PC-9 (cell line): ENCODE measurements around the gene LRRC30. TPM values are rescaled to one million over a fixed set of nuclear protein-coding genes. Genes with fewer than 3 reads are reported as not detected.

Source experiments
- BruUV-seq: library from RNA; stranded (reverse); fragments of 400-500 nt; replicated peaks from 2 replicates; lab custom pipeline; 2021; lab: Mats Ljungman, UMichigan
- CTCF ChIA-PET: fragments of 300-600 bp; sonication (Branson Sonifier 250); formaldehyde crosslinking; loops from one replicate; lab custom pipeline; 2022; ENCODE audit warnings: antibody characterized with exemption; lab: Charles Lee
- POLR2A ChIA-PET: fragments of 300-600 bp; sonication (Branson Sonifier 250); formaldehyde crosslinking; loops from one replicate; lab custom pipeline; 2022; ENCODE audit warnings: antibody characterized with exemption; ENCODE audit not compliant: unreplicated experiment; lab: Charles Lee
- DNase-seq, 2 experiments: peaks; one replicate each; pipeline versions ENCODE4 v3.0.0 to v3.0.0-alpha.2; 2015 to 2022; ENCODE audit warnings: mixed read lengths in 1 of 2
- H2AFZ ChIP-seq: fragments of 200-600 bp; sonication (generic); 2 replicates; pipeline ENCODE4 v1.8.1; 2017; ENCODE audit warnings: antibody characterized with exemption
- H3F3A ChIP-seq: fragments of 200-600 bp; sonication (generic); 2 replicates; pipeline ENCODE4 v1.8.1; 2017; ENCODE audit warnings: antibody characterized with exemption, mild to moderate bottlenecking, low read depth; ENCODE audit not compliant: insufficient read depth
- H3K27ac ChIP-seq: fragments of 200-600 bp; sonication (generic); 2 replicates; pipeline ENCODE4 v1.6.1; 2016; ENCODE audit warnings: mixed run types
- H3K27me3 ChIP-seq: fragments of 200-600 bp; sonication (generic); 2 replicates; pipeline ENCODE4 v1.6.1; 2016; ENCODE audit warnings: low read depth, mixed run types; ENCODE audit not compliant: insufficient read depth
- H3K36me3 ChIP-seq: fragments of 200-600 bp; sonication (generic); 2 replicates; pipeline ENCODE4 v1.6.1; 2016; ENCODE audit warnings: low read depth, mixed run types
- H3K4me1 ChIP-seq: fragments of 200-600 bp; sonication (generic); replicated peaks from 2 replicates; pipeline ENCODE4 v1.6.1; 2016; ENCODE audit warnings: mixed run types; ENCODE audit not compliant: insufficient read depth
- H3K4me2 ChIP-seq: fragments of 200-600 bp; sonication (generic); 2 replicates; pipeline ENCODE4 v1.6.1; 2017; ENCODE audit warnings: mixed run types
- H3K4me3 ChIP-seq: fragments of 200-600 bp; sonication (generic); 2 replicates; pipeline ENCODE4 v1.6.1; 2016; ENCODE audit warnings: mixed run types
- H3K79me2 ChIP-seq: fragments of 200-600 bp; sonication (generic); 2 replicates; pipeline ENCODE4 v1.6.1; 2017; ENCODE audit warnings: low read depth, mixed run types
- H3K9me2 ChIP-seq: fragments of 200-600 bp; sonication (generic); 2 replicates; pipeline ENCODE4 v1.8.1; 2017; ENCODE audit warnings: mild to moderate bottlenecking; ENCODE audit not compliant: insufficient read depth
- H3K9me3 ChIP-seq: fragments of 200-600 bp; sonication (generic); 2 replicates; pipeline ENCODE4 v1.8.1; 2016; ENCODE audit warnings: low read depth; ENCODE audit not compliant: insufficient read depth
- H4K20me1 ChIP-seq: fragments of 200-600 bp; sonication (generic); 2 replicates; pipeline ENCODE4 v1.8.1; 2017; ENCODE audit not compliant: insufficient read depth
- CTCF ChIP-seq: fragments of 200-600 bp; sonication (generic); conservative IDR thresholded peaks from 2 replicates; pipeline ENCODE4 v1.6.1; 2017; ENCODE audit warnings: mixed run types, antibody characterized with exemption, mild to moderate bottlenecking, moderate library complexity
- EZH2 ChIP-seq: fragments of 200-600 bp; sonication (generic); IDR thresholded peaks from 2 replicates; pipeline ENCODE4 v1.8.0; 2017; ENCODE audit warnings: antibody characterized with exemption, low read depth
- intact Hi-C: fragments of 100-400 bp; cut with micrococcal nuclease; formaldehyde crosslinking; loops from one replicate; pipeline ENCODE4 v1.10.0; 2022; ENCODE audit not compliant: unreplicated experiment
- total RNA-seq: library from RNA; stranded (reverse); gene quantifications from 2 replicates; pipeline ENCODE4 v1.2.3, GENCODE V29; 2021

LRRC30 gene
- total RNA-seq, 1 experiment from 2014 or later, result not detected

- H3K27me3 ChIP-seq, result peaks cover 77% of the 10 kb centered on the region
- H3K4me1 ChIP-seq, result no peaks in the 10 kb centered on the region
- H3K36me3 ChIP-seq, result no peaks in the 10 kb centered on the region
- H3K9me3 ChIP-seq, result no peaks in the 10 kb centered on the region
- no peaks in the 10 kb centered on the region for H3F3A ChIP-seq
- H3K79me2 ChIP-seq, result no peaks in the 10 kb centered on the region
- CTCF ChIA-PET, result no interaction called here
- H2AFZ ChIP-seq, result no peak overlapping the region
- H4K20me1 ChIP-seq, result no peaks in the 10 kb centered on the region
- POLR2A ChIA-PET, result no interaction called here
- H3K9me2 ChIP-seq, result no peaks in the 10 kb centered on the region
- intact Hi-C loops, result no loop called here
- TF ChIP-seq CTCF (no peak), EZH2 (no peak)
- no peak overlapping the region for H3K27ac ChIP-seq
- H3K4me2 ChIP-seq, result no peak overlapping the region
- no peak overlapping the region for H3K4me3 ChIP-seq
- DNase-seq, result no peak
- BruUV-seq, result no TSS peak
Observed at GRCh38 chr18:7197854-7198253, 33.0 kb upstream of the LRRC30 start.

- H3K36me3 ChIP-seq, result no peaks in the 10 kb centered on the region
- no peak overlapping the region for H2AFZ ChIP-seq
- no peak overlapping the region for H3K4me2 ChIP-seq
- TF ChIP-seq EZH2 (no peak), CTCF (no peak)
- no peak overlapping the region for H3K27ac ChIP-seq
- no peak for DNase-seq
- H3K79me2 ChIP-seq, result no peaks in the 10 kb centered on the region
- H3K4me1 ChIP-seq, result no peaks in the 10 kb centered on the region
- peaks cover 75% of the 10 kb centered on the region for H3K27me3 ChIP-seq
- H3F3A ChIP-seq, result no peaks in the 10 kb centered on the region
- ChIA-PET CTCF (no interaction called here), POLR2A (no interaction called here)
- H3K9me2 ChIP-seq, result no peaks in the 10 kb centered on the region
- BruUV-seq, result no TSS peak
- H3K4me3 ChIP-seq, result no peak overlapping the region
- intact Hi-C loops, result no loop called here
- no peaks in the 10 kb centered on the region for H3K9me3 ChIP-seq
- H4K20me1 ChIP-seq, result no peaks in the 10 kb centered on the region
Observed at GRCh38 chr18:7198326-7198725, 32.6 kb upstream of the LRRC30 start.

- CTCF ChIA-PET, result interaction anchor here (0.6 kb wide), 1 partner anchor 1279 kb away, joined by 3 read pairs; no protein-coding TSS in a partner anchor
- no TSS peak for BruUV-seq
- Histone ChIP-seq H3K79me2 (no peaks in the 10 kb centered on the region), H3K4me1 (no peaks in the 10 kb centered on the region), H2AFZ (no peak overlapping the region), H3F3A (no peaks in the 10 kb centered on the region), H3K27me3 (peaks cover 68% of the 10 kb centered on the region), H3K36me3 (no peaks in the 10 kb centered on the region), H4K20me1 (no peaks in the 10 kb centered on the region), H3K9me2 (no peaks in the 10 kb centered on the region), H3K4me2 (no peak overlapping the region), H3K9me3 (no peaks in the 10 kb centered on the region), H3K27ac (no peak overlapping the region), H3K4me3 (no peak overlapping the region)
- intact Hi-C loops, result no loop called here
- POLR2A ChIA-PET, result no interaction called here
- TF ChIP-seq EZH2, result no peak
- no peak for TF ChIP-seq CTCF
- DNase-seq, result no peak
Observed at GRCh38 chr18:7201096-7201495, 29.8 kb upstream of the LRRC30 start.
